AG10803 (cell line): Measurements from ENCODE around the gene OR2S2.

Experiments
- DNase-seq: peaks from one replicate; pipeline ENCODE4 v3.0.0; 2010; ENCODE audit warnings: low read depth
- H3K4me3 ChIP-seq: 2 replicates; pipeline ENCODE4 v1.5.1; 2011; ENCODE audit warnings: mild to moderate bottlenecking, low read length, control low read depth
- CTCF ChIP-seq: conservative IDR thresholded peaks from 2 replicates; pipeline ENCODE4 v1.5.1; 2011; ENCODE audit warnings: mild to moderate bottlenecking, low read length, control low read depth, inconsistent platforms

Gene OR2S2

GRCh38 chr9:35948901-35949318 is 9.0 kb downstream of the OR2S2 start:
- DNase-seq: no peak
- H3K4me3 ChIP-seq: no peak overlapping the region

DNA sequence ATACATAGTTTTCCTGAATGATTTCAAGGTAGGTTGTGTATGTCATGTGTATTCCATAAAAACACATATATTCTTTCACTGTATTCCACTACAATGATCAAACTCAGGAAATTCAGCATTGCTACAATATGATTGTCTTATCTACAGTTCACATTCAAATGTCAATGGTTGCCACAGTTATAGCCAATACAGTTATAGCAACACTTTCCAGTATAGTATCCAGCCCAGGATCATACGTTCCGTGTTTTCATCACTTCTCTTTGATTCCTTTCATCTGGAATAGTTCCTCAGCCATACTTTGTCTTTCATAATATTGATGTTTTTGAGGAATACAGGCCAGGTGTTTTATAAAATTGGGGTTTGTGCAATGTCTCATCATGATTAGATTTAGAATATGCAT is 9.5 kb downstream of the OR2S2 start:
- DNase-seq: no peak
- no peak overlapping the region for H3K4me3 ChIP-seq
- TF ChIP-seq CTCF: no peak

More at GRCh38 chr9:35948901-35949318, 9.0 kb downstream of the OR2S2 start:
- no peak for TF ChIP-seq CTCF

DNA sequence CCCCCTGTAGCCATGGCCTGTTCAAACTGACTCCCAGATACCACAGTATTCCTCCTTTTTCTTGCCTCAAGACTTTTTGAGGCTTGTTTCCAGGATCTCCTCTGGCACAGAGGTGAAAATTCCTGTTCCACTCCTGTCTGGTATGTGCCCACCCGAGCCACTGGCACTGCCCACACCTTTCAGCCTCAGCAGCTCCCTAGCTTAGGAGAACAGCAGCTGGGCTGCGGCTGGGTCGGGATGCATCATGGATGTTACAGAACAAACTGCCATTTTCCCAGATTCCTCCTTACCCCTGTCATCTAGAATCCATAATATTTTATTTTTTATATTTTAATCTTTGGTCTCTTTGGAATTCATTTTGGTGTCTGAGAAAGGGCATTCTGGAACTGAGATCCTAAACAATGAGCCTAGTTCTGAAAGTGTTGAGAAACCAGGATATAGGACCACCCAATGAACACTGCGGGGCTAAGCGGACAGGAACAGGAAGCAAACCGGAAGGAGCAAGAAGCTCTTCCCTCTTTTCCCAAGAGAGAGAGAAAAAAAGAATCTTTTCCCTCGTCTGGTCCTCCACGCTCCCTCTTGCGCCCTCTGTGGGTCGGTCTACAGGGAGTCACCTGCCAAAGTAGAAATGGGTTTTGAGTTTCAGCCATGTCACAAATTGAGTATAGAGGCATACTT is 12.5 kb downstream of the OR2S2 start:
- DNase-seq: peak; percentile 86
- TF ChIP-seq CTCF: peak; percentile 96
- no peak overlapping the region for H3K4me3 ChIP-seq

DNA sequence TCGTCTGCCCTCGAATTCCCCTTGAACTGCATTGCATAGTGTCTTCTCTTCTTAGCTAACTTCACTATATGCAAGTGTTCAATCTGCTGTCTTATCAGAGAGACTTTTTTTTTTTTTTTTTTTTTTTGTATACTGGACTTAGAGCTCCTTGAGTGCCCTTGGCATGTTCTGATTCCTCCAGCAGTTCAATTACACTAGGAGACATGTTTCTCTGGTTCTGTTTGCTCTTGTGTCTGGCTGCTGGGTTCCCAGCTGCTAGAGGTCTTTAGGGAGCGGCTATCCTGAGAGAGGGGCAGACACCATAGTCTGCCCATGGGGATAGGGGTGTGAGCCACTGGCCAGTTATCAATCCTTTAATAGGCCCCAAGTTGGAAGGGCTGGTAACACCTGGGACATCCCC is 13.1 kb downstream of the OR2S2 start:
- no peak for DNase-seq
- no peak for TF ChIP-seq CTCF
- H3K4me3 ChIP-seq: no peak overlapping the region

- no peak for DNase-seq
- no peak overlapping the region for H3K4me3 ChIP-seq
- TF ChIP-seq CTCF: no peak
Measured at GRCh38 chr9:35944173-35944572, 13.8 kb downstream of the OR2S2 start.

DNA sequence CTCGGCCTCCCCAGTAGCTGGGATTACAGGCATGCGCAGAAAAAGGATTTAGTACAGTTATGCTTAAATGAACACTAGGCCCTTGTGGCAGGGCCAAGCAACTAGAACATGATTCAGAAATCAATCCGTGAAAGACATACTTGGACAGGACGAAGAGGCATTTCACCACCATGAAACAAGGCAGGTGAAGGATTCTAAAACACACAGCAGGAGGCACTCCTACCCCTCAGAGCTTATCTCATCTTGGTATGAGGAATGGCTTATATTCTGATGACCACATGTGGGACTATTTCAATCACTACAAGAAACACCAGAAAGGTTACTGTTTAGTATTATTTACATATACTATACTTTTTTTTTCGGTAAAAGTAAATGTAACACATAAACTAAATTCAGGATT is 15.7 kb downstream of the OR2S2 start:
- TF ChIP-seq CTCF: no peak
- DNase-seq: no peak
- no peak overlapping the region for H3K4me3 ChIP-seq
